Prostate gland (tissue), 2 donors: ENCODE measurements around the gene SMARCA4. TPM values are rescaled to one million over a fixed set of nuclear protein-coding genes. Genes with fewer than 3 reads are reported as not detected.
A peak's percentile ranks its signal among the peaks of the same experiment; 100 is the strongest.

Source experiments
- DNase-seq: peaks from one replicate; pipeline ENCODE4 v3.0.0-alpha.2; 2019; ENCODE audit warnings: low spot score
- H3K27ac ChIP-seq, 2 donors: fragments of 200-600 bp; sonication (generic); 2 replicates each; pipeline ENCODE4 v1.5.1; 2017 to 2019
- H3K27me3 ChIP-seq: fragments of 200-600 bp; sonication (generic); replicated peaks from 2 replicates; pipeline ENCODE4 v1.5.1; 2019; ENCODE audit not compliant: insufficient read depth
- H3K36me3 ChIP-seq, 2 donors: fragments of 200-600 bp; sonication (generic); 1 replicate in 1 of 2; 2 replicates in 1 of 2; pipeline versions ENCODE4 v1.5.1 to v1.8.1; 2017 to 2019
- H3K4me1 ChIP-seq: fragments of 200-600 bp; sonication (generic); replicated peaks from 2 replicates; pipeline ENCODE4 v1.5.1; 2019
- H3K4me3 ChIP-seq, 2 donors: fragments of 200-600 bp; sonication (generic); 2 replicates each; pipeline ENCODE4 v1.5.1; 2017 to 2019
- H3K9me3 ChIP-seq: fragments of 200-600 bp; sonication (generic); 2 replicates; pipeline ENCODE4 v1.5.1; 2017
- POLR2A ChIP-seq: fragments of 450-650 bp; IDR thresholded peaks from one replicate; pipeline ENCODE4 v1.6.1; 2016; ENCODE audit warnings: antibody characterized with exemption, mild to moderate bottlenecking
- POLR2AphosphoS5 ChIP-seq: sonication (generic); formaldehyde crosslinking; IDR thresholded peaks from one replicate; pipeline ENCODE4 v1.6.1; 2017; ENCODE audit warnings: antibody characterized with exemption
- whole genome bisulfite sequencing: methylation state at CpG from one replicate; pipeline ENCODE4 v1.1.5; 2018; 5-methylcytosine and 5-hydroxymethylcytosine counted together
- intact Hi-C: fragments of 100-400 bp; cut with DNase I; formaldehyde crosslinking; loops from one replicate; pipeline ENCODE4 v1.14.2; 2022
- total RNA-seq, 2 donors: library from RNA; depleted of rRNA; stranded (reverse); fragments of >200 nt; gene quantifications; one replicate each; pipeline ENCODE4 v1.1.0, GENCODE V29; 2016
- TF ChIP-seq, protein P1 (sequence below), 4 experiments: fragments of 200-600 bp in 2 of 4; fragments of 450-650 bp in 2 of 4; sonication (generic) in 2 of 4; IDR thresholded peaks; 1 replicate in 3 of 4; 2 replicates in 1 of 4; pipeline ENCODE4 v1.5.1; 2016 to 2019; ENCODE audit warnings: antibody characterized with exemption in 4 of 4, mild to moderate bottlenecking in 2 of 4, moderate library complexity in 2 of 4

The SMARCA4 gene
- total RNA-seq, 2 donors from 2014 or later: 98.5 to 152 TPM

GRCh38 chr19:11061952-11062351 lies 101.1 kb downstream of the SMARCA4 start:
- Histone ChIP-seq H3K27ac (peak overlapping the region; percentile 47 to 72), H3K4me3 (no peak overlapping the region), H3K9me3 (no peaks in the 10 kb centered on the region), H3K4me1 (no peaks in the 10 kb centered on the region), H3K36me3 (no peaks in the 10 kb centered on the region), H3K27me3 (no peaks in the 10 kb centered on the region)
- intact Hi-C loops: no loop called here
- TF ChIP-seq POLR2AphosphoS5 (peak; percentile 45), POLR2A (no peak)
- DNase-seq: peak; percentile 24
- WGBS: 25% methylated on average over 14 of the region's 14 CpGs

DNA sequence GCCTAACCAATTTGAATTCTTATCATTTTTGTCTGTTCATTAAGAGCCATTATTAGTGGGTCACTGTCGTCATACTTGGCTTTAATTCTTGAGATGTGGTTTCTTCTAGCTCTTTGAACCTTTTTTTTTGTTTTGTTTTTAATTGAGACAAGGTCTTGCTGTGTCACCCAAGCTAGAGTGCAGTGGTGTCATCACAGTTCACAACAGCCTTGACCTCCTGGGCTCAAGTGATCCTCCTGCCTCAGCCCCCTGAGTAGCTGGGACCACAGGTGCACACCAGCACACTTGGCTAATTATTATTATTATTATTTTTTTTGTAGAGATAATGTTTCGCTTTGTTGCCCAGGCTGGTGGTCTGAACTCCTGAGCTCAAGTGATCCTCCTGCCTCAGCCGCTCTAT lies 102.6 kb downstream of the SMARCA4 start:
- no peak overlapping the region for H3K27ac ChIP-seq
- H3K4me1 ChIP-seq: no peaks in the 10 kb centered on the region
- DNase-seq: no peak
- no peaks in the 10 kb centered on the region for H3K36me3 ChIP-seq
- 80% methylated on average over 3 of the region's 3 CpGs for WGBS
- no peak overlapping the region for H3K4me3 ChIP-seq
- TF ChIP-seq POLR2A: no peak
- TF ChIP-seq, protein P1, sequence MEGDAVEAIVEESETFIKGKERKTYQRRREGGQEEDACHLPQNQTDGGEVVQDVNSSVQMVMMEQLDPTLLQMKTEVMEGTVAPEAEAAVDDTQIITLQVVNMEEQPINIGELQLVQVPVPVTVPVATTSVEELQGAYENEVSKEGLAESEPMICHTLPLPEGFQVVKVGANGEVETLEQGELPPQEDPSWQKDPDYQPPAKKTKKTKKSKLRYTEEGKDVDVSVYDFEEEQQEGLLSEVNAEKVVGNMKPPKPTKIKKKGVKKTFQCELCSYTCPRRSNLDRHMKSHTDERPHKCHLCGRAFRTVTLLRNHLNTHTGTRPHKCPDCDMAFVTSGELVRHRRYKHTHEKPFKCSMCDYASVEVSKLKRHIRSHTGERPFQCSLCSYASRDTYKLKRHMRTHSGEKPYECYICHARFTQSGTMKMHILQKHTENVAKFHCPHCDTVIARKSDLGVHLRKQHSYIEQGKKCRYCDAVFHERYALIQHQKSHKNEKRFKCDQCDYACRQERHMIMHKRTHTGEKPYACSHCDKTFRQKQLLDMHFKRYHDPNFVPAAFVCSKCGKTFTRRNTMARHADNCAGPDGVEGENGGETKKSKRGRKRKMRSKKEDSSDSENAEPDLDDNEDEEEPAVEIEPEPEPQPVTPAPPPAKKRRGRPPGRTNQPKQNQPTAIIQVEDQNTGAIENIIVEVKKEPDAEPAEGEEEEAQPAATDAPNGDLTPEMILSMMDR (IDR thresholded peaks at IDR 0.05): no peak
- TF ChIP-seq POLR2AphosphoS5: no peak
- H3K27me3 ChIP-seq: no peaks in the 10 kb centered on the region
- intact Hi-C loops: no loop called here
- no peaks in the 10 kb centered on the region for H3K9me3 ChIP-seq

GRCh38 chr19:11064831-11065303 lies 104.0 kb downstream of the SMARCA4 start:
- DNase-seq: no peak
- TF ChIP-seq, protein P1 (IDR thresholded peaks at IDR 0.05): no peak
- TF ChIP-seq POLR2A (no peak), POLR2AphosphoS5 (no peak)
- Histone ChIP-seq H3K9me3 (no peaks in the 10 kb centered on the region), H3K36me3 (no peaks in the 10 kb centered on the region), H3K27me3 (no peaks in the 10 kb centered on the region), H3K27ac (peak overlapping the region in 1 of 2 donors; percentile 29), H3K4me1 (no peaks in the 10 kb centered on the region), H3K4me3 (no peak overlapping the region)
- intact Hi-C loops: no loop called here
- WGBS: 83% methylated on average over 10 of the region's 10 CpGs

- TF ChIP-seq POLR2AphosphoS5: no peak
- TF ChIP-seq POLR2A: no peak
- TF ChIP-seq, protein P1 (IDR thresholded peaks at IDR 0.05): no peak
- H3K27me3 ChIP-seq: no peaks in the 10 kb centered on the region
- H3K27ac ChIP-seq: no peak overlapping the region
- intact Hi-C loops: no loop called here
- 95% methylated on average over 5 of the region's 5 CpGs for WGBS
- no peak for DNase-seq
- H3K36me3 ChIP-seq: no peaks in the 10 kb centered on the region
- H3K9me3 ChIP-seq: no peaks in the 10 kb centered on the region
- H3K4me3 ChIP-seq: no peak overlapping the region
- no peaks in the 10 kb centered on the region for H3K4me1 ChIP-seq
Observed at GRCh38 chr19:11066326-11066725, 105.5 kb downstream of the SMARCA4 start.

DNA sequence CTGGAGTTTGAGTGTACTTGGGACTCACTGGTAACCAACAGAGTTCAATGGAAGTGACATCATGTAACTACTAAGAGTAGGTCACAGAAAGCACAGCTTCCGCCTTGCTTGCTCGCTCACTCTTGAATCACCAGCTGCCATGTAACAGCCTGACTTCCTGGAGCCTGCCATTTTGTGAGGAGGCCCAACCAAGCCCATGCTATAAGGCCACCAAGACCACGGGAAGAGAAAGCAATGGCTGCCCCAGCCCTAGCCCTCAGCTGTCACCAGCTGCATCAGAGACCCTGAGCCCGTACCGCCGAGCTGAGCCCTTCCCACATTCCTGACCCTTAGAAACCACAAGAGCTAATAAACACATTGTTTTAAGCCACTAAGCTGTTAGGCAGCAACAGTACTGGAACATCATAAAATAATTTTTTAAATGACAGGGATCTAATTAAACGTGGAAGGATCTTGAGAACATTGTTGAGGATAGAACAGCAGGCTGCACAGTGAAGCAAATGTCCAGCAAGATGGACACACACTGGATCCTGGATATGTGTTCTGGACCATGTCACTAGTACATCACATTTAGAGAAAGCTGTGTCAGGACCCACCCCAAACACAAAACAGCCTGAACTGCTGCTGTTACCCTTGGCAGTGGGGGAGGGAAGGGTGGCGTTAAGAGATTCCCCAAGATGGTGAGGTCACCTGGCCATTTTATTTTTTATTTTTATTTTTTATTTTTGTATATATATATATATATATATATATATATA lies 106.7 kb downstream of the SMARCA4 start:
- intact Hi-C loops: no loop called here
- WGBS: 84% methylated on average over 8 of the region's 8 CpGs
- DNase-seq: no peak

More for the DNA sequence above, 106.7 kb downstream of the SMARCA4 start:
- Histone ChIP-seq H3K4me3 (no peak overlapping the region), H3K4me1 (no peaks in the 10 kb centered on the region), H3K27me3 (no peaks in the 10 kb centered on the region), H3K9me3 (no peaks in the 10 kb centered on the region), H3K36me3 (no peaks in the 10 kb centered on the region), H3K27ac (no peak overlapping the region)
- TF ChIP-seq POLR2A (no peak), POLR2AphosphoS5 (no peak)
- TF ChIP-seq, protein P1 (IDR thresholded peaks at IDR 0.05): no peak
